A549 (cell line): ENCODE results near the gene ASCL5. TPM values are rescaled to one million over a fixed set of nuclear protein-coding genes. Genes with fewer than 3 reads are reported as not detected.

Experiments used
- ATAC-seq, 2 experiments: fragments of 200-7000 bp in 1 of 2; fragments of >200 bp in 1 of 2; cut with Nextera tagmentation in 1 of 2; cut with Tn5 transposase in 1 of 2; 3 replicates each; pipeline versions ENCODE4 v1.8.0 to v1.9.1; 2018 to 2020; ENCODE audit warnings: mild to moderate bottlenecking in 1 of 2, moderate library complexity in 1 of 2
- CTCF ChIA-PET: fragments of 300-600 bp; sonication (Branson Sonifier 250); formaldehyde crosslinking; extraction: SDS; loops from one replicate; lab custom pipeline; 2021; ENCODE audit warnings: antibody characterized with exemption, inconsistent platforms; lab: Yijun Ruan, JAX
- POLR2A ChIA-PET: fragments of 350-600 bp; formaldehyde crosslinking; extraction: SDS; loops from one replicate; lab custom pipeline; 2021; ENCODE audit warnings: antibody characterized with exemption, inconsistent platforms; lab: Yijun Ruan, JAX
- DNase-seq, 2 experiments: peaks; one replicate each; pipeline versions ENCODE4 v3.0.0 to v3.0.0-alpha.2; 2011 to 2016; ENCODE audit warnings: low read depth in 1 of 2, low spot score in 1 of 2
- FAIRE-seq: peaks from 2 replicates; lab custom pipeline; 2011; peaks lifted over from hg19 to GRCh38; lab: Jason Lieb, UNC
- H3K27ac ChIP-seq, 2 experiments: fragments of >200 bp; sonication (Bioruptor Twin); formaldehyde crosslinking; 3 replicates each; pipeline ENCODE4 v1.5.1; 2016 to 2017
- H3K4me1 ChIP-seq: fragments of >200 bp; sonication (Bioruptor Twin); formaldehyde crosslinking; 3 replicates; pipeline ENCODE4 v1.6.1; 2016
- H3K4me2 ChIP-seq: fragments of >200 bp; sonication (Bioruptor Twin); formaldehyde crosslinking; 3 replicates; pipeline ENCODE4 v1.6.1; 2016
- H3K4me3 ChIP-seq: fragments of >200 bp; sonication (Bioruptor Twin); formaldehyde crosslinking; 3 replicates; pipeline ENCODE4 v1.5.1; 2016
- H3K9me3 ChIP-seq: fragments of >200 bp; sonication (Bioruptor Twin); formaldehyde crosslinking; 3 replicates; pipeline ENCODE4 v1.6.1; 2016
- CEBPB ChIP-seq, 2 experiments: fragments of >200 bp in 1 of 2; sonication (Bioruptor Twin) in 1 of 2; formaldehyde crosslinking in 1 of 2; IDR thresholded peaks; 2 replicates each; pipeline ENCODE4 v1.6.1; 2012 to 2016
- CHD2 ChIP-seq: fragments of 150-350 bp; IDR thresholded peaks from 2 replicates; pipeline ENCODE4 v1.6.1; 2014; ENCODE audit warnings: low read length; ENCODE audit not compliant: partially characterized antibody
- CTCF ChIP-seq: fragments of >200 bp; sonication (Bioruptor Twin); formaldehyde crosslinking; IDR thresholded peaks from 3 replicates; pipeline ENCODE4 v1.5.1; 2016
- E2F6 ChIP-seq: IDR thresholded peaks from 2 replicates; pipeline ENCODE4 v1.6.1; 2012; ENCODE audit warnings: low read depth, borderline replicate concordance
- EHMT2 ChIP-seq: fragments of 200-600 bp; sonication (generic); IDR thresholded peaks from 2 replicates; pipeline ENCODE4 v1.6.1; 2016; ENCODE audit warnings: antibody characterized with exemption, low read depth, mild to moderate bottlenecking, moderate library complexity
- EP300 ChIP-seq, 2 experiments: fragments of >200 bp; sonication (Bioruptor Twin); formaldehyde crosslinking; IDR thresholded peaks; 2 replicates in 1 of 2; 3 replicates in 1 of 2; pipeline ENCODE4 v1.6.1; 2016 to 2017
- ESRRA ChIP-seq: fragments of 150-350 bp; IDR thresholded peaks from 2 replicates; pipeline ENCODE4 v1.6.1; 2014; ENCODE audit warnings: mild to moderate bottlenecking, low read length, borderline replicate concordance
- FOXS1 ChIP-seq: fragments of 250-450 bp; sonication (Bioruptor Pico); IDR thresholded peaks from 2 replicates; pipeline ENCODE4 v1.5.0; 2020; ENCODE audit warnings: mild to moderate bottlenecking, moderate library complexity
- GATA3 ChIP-seq: IDR thresholded peaks from 2 replicates; pipeline ENCODE4 v1.6.1; 2012; ENCODE audit warnings: borderline replicate concordance
- HDAC2 ChIP-seq: fragments of 200-600 bp; sonication (generic); IDR thresholded peaks from 2 replicates; pipeline ENCODE4 v1.6.1; 2016
- HOXB13 ChIP-seq: fragments of 250-450 bp; sonication (Bioruptor Pico); IDR thresholded peaks from 2 replicates; pipeline ENCODE4 v1.5.0; 2020; ENCODE audit warnings: low read depth, mild to moderate bottlenecking, moderate library complexity
- HOXB5 ChIP-seq: fragments of 250-450 bp; sonication (Bioruptor Pico); IDR thresholded peaks from 2 replicates; pipeline ENCODE4 v1.5.0; 2020; ENCODE audit warnings: mild to moderate bottlenecking, moderate library complexity
- JUNB ChIP-seq: fragments of >200 bp; sonication (Bioruptor Twin); formaldehyde crosslinking; IDR thresholded peaks from 2 replicates; pipeline ENCODE4 v1.6.1; 2016
- KDM1A ChIP-seq: fragments of 200-600 bp; sonication (generic); IDR thresholded peaks from 2 replicates; pipeline ENCODE4 v1.6.1; 2016; ENCODE audit warnings: low read depth, mild to moderate bottlenecking
- KDM5A ChIP-seq: fragments of 200-600 bp; sonication (generic); IDR thresholded peaks from 2 replicates; pipeline ENCODE4 v1.6.1; 2016; ENCODE audit warnings: antibody characterized with exemption, mild to moderate bottlenecking
- NPAS2 ChIP-seq: fragments of 250-450 bp; sonication (Bioruptor Pico); IDR thresholded peaks from 2 replicates; pipeline ENCODE4 v1.8.0; 2022; ENCODE audit warnings: mild to moderate bottlenecking, moderate library complexity, borderline replicate concordance
- NR3C1 ChIP-seq: fragments of >200 bp; sonication (Bioruptor Twin); formaldehyde crosslinking; IDR thresholded peaks from 3 replicates; pipeline ENCODE4 v1.6.1; 2017
- PHF8 ChIP-seq: fragments of 200-600 bp; sonication (generic); IDR thresholded peaks from 2 replicates; pipeline ENCODE4 v1.6.1; 2016; ENCODE audit warnings: low read depth, mild to moderate bottlenecking, antibody characterized with exemption, moderate library complexity, borderline replicate concordance
- POLR2AphosphoS2 ChIP-seq: conservative IDR thresholded peaks from 2 replicates; pipeline ENCODE4 v1.6.1; 2012; ENCODE audit warnings: low read length, improper control_type of control experiment, inconsistent platforms
- RCOR1 ChIP-seq: fragments of 150-350 bp; IDR thresholded peaks from 2 replicates; pipeline ENCODE4 v1.6.1; 2014; ENCODE audit warnings: antibody characterized with exemption, low read length, low read depth
- REST ChIP-seq: fragments of 200-600 bp; sonication (generic); IDR thresholded peaks from 2 replicates; pipeline ENCODE4 v1.6.1; 2016; ENCODE audit warnings: antibody characterized with exemption, mild to moderate bottlenecking, moderate library complexity
- RFX5 ChIP-seq: fragments of 450-650 bp; IDR thresholded peaks from 2 replicates; pipeline ENCODE4 v1.7.1; 2014; ENCODE audit warnings: antibody characterized with exemption, mild to moderate bottlenecking, moderate library complexity
- RNF2 ChIP-seq: fragments of 200-600 bp; sonication (generic); IDR thresholded peaks from 2 replicates; pipeline ENCODE4 v1.6.1; 2016; ENCODE audit warnings: low read depth, mild to moderate bottlenecking, antibody characterized with exemption, moderate library complexity, borderline replicate concordance
- SMC3 ChIP-seq: fragments of >200 bp; sonication (Bioruptor Twin); formaldehyde crosslinking; IDR thresholded peaks from 3 replicates; pipeline ENCODE4 v1.6.1; 2018; ENCODE audit warnings: inconsistent platforms
- TFCP2L1 ChIP-seq: fragments of 250-450 bp; sonication (Bioruptor Pico); IDR thresholded peaks from 2 replicates; pipeline ENCODE4 v1.5.0; 2021; ENCODE audit warnings: mild to moderate bottlenecking
- TP53 ChIP-seq: fragments of 250-450 bp; sonication (Bioruptor Pico); IDR thresholded peaks from 2 replicates; pipeline ENCODE4 v1.5.0; 2021; ENCODE audit warnings: mild to moderate bottlenecking, moderate library complexity
- ZC3H11A ChIP-seq: fragments of 450-650 bp; IDR thresholded peaks from 2 replicates; pipeline ENCODE4 v1.6.1; 2014; ENCODE audit warnings: antibody characterized with exemption, mild to moderate bottlenecking
- ZFP36 ChIP-seq: fragments of 450-650 bp; IDR thresholded peaks from 2 replicates; pipeline ENCODE4 v1.6.1; 2014; ENCODE audit warnings: borderline replicate concordance; ENCODE audit not compliant: partially characterized antibody
- ZNF302 ChIP-seq: fragments of 250-450 bp; sonication (Bioruptor Pico); IDR thresholded peaks from 2 replicates; pipeline ENCODE4 v1.9.0; 2021; ENCODE audit warnings: inconsistent platforms, mild to moderate bottlenecking, moderate library complexity
- ZSCAN20 ChIP-seq: fragments of 250-450 bp; sonication (Bioruptor Pico); IDR thresholded peaks from 2 replicates; pipeline ENCODE4 v1.8.0; 2022; ENCODE audit warnings: mild to moderate bottlenecking, moderate library complexity
- WGBS: methylation state at CpG from one replicate; pipeline ENCODE4 v1.1.6; 2017; ENCODE audit errors: missing lambda C conversion rate; 5-methylcytosine and 5-hydroxymethylcytosine counted together
- polyA plus RNA-seq, 4 experiments: library from polyadenylated mRNA; depleted of rRNA in 3 of 4; stranded (reverse); fragments of >200 nt; fragmentation: RNase III in 1 of 4; extraction: RNeasy Plus Mini Kit Qiagen cat#74134 plus additional on column Dnase treatment in 1 of 4; gene quantifications; 2 replicates in 3 of 4; 3 replicates in 1 of 4; pipeline ENCODE4 v1.2.3, GENCODE V29; 2011 to 2017
- TF ChIP-seq, protein P1 (sequence below): fragments of >200 bp; sonication (Bioruptor Twin); formaldehyde crosslinking; IDR thresholded peaks from 2 replicates; pipeline ENCODE4 v1.6.1; 2016
- TF ChIP-seq, protein P2 (sequence below): IDR thresholded peaks from 2 replicates; pipeline ENCODE4 v1.6.1; 2012
- TF ChIP-seq, protein P3 (sequence below): fragments of >200 bp; sonication (Bioruptor Twin); formaldehyde crosslinking; IDR thresholded peaks from 3 replicates; pipeline ENCODE4 v1.6.1; 2016

Gene ASCL5
- polyA plus RNA-seq, 2 of the 4 experiments (the other 2 are of a cell fraction): 0.09 TPM; not detected in 1

DNA sequence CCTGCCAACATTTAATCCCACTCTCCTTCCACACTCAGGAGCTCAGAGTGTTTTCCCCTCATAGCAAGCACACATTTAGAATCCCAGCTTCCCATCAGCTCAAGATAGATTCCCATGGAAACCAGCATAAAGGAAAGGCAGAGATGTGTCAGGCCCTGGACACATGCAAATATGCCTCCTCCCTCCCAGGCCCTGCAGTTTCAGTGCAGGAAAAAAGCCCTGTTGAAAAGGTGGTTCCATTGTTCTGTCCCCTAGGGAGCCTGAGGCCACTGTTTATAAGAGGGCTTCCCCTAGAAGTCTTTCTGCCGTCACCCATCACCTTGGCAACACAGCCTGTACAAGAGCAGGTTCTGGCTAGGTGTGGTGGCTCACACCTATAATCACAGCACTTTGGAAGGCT, 18.4 kb downstream of the ASCL5 start:
- ATAC-seq: no peak
- FAIRE-seq: no peak
- CTCF ChIA-PET: interaction anchor here (0.6 to 3.4 kb wide), 5 partner anchors 11 to 1146 kb away, joined by 3 to 15 read pairs (median 5); no protein-coding TSS in a partner anchor
- TF ChIP-seq KDM5A (no peak), POLR2AphosphoS2 (no peak), RNF2 (no peak), EHMT2 (no peak), NR3C1 (no peak), ZFP36 (no peak), ZNF302 (CRISPR knock-in tag) (no peak), JUNB (no peak), ZC3H11A (no peak), RFX5 (no peak), KDM1A (no peak), CTCF (no peak), CEBPB (IDR thresholded peaks at IDR 0.05) (no peak), CHD2 (no peak), ZSCAN20 (no peak), RCOR1 (no peak), SMC3 (no peak), TFCP2L1 (no peak), E2F6 (no peak)
- TF ChIP-seq, protein P1, sequence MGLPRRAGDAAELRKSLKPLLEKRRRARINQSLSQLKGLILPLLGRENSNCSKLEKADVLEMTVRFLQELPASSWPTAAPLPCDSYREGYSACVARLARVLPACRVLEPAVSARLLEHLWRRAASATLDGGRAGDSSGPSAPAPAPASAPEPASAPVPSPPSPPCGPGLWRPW: no peak
- Histone ChIP-seq H3K4me1 (peaks cover 1% of the 10 kb centered on the region; the same call in 1 of the 3 replicates), H3K27ac (no peak overlapping the region), H3K4me3 (no peak overlapping the region), H3K4me2 (no peak overlapping the region), H3K9me3 (no peaks in the 10 kb centered on the region)
- 82% methylated on average over 1 of the region's 1 CpG for WGBS
- DNase-seq: no peak
- POLR2A ChIA-PET: interaction anchor here (0.7 kb wide), 1 partner anchor 133 kb away, joined by 6 read pairs; no protein-coding TSS in a partner anchor

DNA sequence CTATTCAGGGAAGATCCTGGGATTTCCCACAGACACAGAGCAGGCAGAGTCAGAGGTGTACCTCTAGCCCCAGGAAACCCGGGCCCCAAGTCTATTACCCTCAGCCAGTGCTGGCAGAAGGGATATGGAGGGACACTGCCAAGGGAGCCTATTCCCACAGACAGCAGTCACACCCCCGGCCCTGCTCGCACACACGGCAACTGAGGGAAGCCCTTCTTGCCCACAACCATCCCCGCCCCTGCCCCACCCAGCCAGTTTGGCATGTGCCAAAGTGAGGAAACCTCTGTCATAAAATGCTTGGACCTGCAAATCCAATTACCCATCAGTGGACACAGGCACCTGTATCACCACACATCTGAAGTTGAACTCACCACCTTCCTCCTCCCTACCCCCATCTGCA, 21.3 kb downstream of the ASCL5 start:
- POLR2A ChIA-PET: no interaction called here
- no peak for DNase-seq
- CTCF ChIA-PET: interaction anchor here (0.7 kb wide), 1 partner anchor 9 kb away, joined by 3 read pairs; no protein-coding TSS in a partner anchor
- Histone ChIP-seq H3K9me3 (no peaks in the 10 kb centered on the region), H3K4me3 (no peak overlapping the region), H3K27ac (no peak overlapping the region), H3K4me2 (no peak overlapping the region), H3K4me1 (no peaks in the 10 kb centered on the region)
- WGBS: 77% methylated on average over 4 of the region's 5 CpGs
- no peak for TF ChIP-seq EP300 (IDR thresholded peaks at IDR 0.05)
- TF ChIP-seq HOXB5 (CRISPR knock-in tag): no peak
- no peak for TF ChIP-seq HOXB13 (CRISPR knock-in tag)
- no peak for TF ChIP-seq TFCP2L1
- TF ChIP-seq SMC3: no peak
- TF ChIP-seq REST: no peak
- no peak for TF ChIP-seq PHF8
- TF ChIP-seq CEBPB (IDR thresholded peaks at IDR 0.05): no peak
- TF ChIP-seq FOXS1 (CRISPR knock-in tag): no peak
- no peak for TF ChIP-seq NPAS2
- no peak for TF ChIP-seq TP53 (CRISPR knock-in tag)
- TF ChIP-seq GATA3: no peak
- TF ChIP-seq ESRRA: no peak
- TF ChIP-seq, protein P2, sequence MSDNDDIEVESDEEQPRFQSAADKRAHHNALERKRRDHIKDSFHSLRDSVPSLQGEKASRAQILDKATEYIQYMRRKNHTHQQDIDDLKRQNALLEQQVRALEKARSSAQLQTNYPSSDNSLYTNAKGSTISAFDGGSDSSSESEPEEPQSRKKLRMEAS: no peak
- TF ChIP-seq HDAC2: no peak
- TF ChIP-seq, protein P3, sequence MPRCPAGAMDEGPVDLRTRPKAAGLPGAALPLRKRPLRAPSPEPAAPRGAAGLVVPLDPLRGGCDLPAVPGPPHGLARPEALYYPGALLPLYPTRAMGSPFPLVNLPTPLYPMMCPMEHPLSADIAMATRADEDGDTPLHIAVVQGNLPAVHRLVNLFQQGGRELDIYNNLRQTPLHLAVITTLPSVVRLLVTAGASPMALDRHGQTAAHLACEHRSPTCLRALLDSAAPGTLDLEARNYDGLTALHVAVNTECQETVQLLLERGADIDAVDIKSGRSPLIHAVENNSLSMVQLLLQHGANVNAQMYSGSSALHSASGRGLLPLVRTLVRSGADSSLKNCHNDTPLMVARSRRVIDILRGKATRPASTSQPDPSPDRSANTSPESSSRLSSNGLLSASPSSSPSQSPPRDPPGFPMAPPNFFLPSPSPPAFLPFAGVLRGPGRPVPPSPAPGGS: no peak
- no peak for FAIRE-seq
- ATAC-seq: no peak; a peak in 1 of 6 replicates
